ENCODE results near the gene ZNF518A.

Gene ZNF518A

DNA sequence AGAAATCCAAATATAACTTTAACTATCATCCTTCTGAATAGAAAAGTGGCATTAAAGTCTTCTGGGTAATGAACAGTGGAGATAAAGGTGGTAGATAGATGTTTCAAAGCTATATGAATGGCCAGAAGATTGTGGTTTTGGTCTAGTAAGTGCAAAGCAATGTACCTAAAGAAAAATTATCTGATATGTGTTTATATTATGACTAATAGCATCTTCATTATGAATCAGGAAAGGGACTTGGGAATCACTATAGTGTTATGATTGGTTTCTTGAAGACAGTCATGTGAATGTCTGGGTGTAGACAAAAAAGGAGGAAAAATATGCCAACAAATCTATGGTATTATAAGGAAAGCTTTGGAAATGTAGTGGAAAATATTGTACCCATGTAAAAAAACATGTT lies 3.0 kb downstream of the ZNF518A start:
- Histone ChIP-seq H3K9me3 (ENCODE audit: control insufficient read depth, low read length) (no peaks in the 10 kb centered on the region), H3K36me3 (ENCODE audit: control insufficient read depth, insufficient read depth, low read length) (peaks cover 14% of the 10 kb centered on the region), H3K27ac (ENCODE audit: insufficient read depth, low read depth, low read length, poor library complexity, severe bottlenecking) (no peak overlapping the region), H3K27me3 (ENCODE audit: control insufficient read depth, insufficient read depth, low read length, poor library complexity, severe bottlenecking) (no peaks in the 10 kb centered on the region), H3K4me3 (ENCODE audit: insufficient read depth, low read depth, low read length) (no peak overlapping the region), H3K4me1 (ENCODE audit: control insufficient read depth, insufficient read depth, low read length) (peaks cover 8% of the 10 kb centered on the region)

DNA sequence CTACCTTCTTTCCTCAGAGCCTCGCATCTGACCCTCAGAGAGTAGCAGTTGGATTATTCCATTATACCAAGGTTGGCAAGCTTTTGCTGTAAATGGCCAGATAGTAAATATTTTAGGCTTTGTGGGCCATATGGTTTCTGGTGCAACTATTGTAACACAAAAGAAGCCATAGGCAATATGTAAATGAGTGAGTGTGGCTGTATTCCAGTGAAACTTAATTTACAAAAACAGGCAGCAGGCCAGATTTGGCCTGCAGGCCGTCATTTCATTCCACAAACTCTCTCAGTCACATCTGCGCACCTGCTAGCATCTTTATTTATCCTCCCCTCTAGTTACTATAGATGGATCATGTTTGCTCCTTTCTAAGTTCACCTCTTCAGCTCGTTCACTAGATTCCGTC lies 6.7 kb downstream of the ZNF518A start:
- Histone ChIP-seq H3K4me3 (ENCODE audit: insufficient read depth, low read depth, low read length) (no peak overlapping the region), H3K27ac (ENCODE audit: insufficient read depth, low read depth, low read length, poor library complexity, severe bottlenecking) (no peak overlapping the region), H3K36me3 (ENCODE audit: control insufficient read depth, insufficient read depth, low read length) (peaks cover 14% of the 10 kb centered on the region), H3K9me3 (ENCODE audit: control insufficient read depth, low read length) (no peaks in the 10 kb centered on the region), H3K27me3 (ENCODE audit: control insufficient read depth, insufficient read depth, low read length, poor library complexity, severe bottlenecking) (no peaks in the 10 kb centered on the region), H3K4me1 (ENCODE audit: control insufficient read depth, insufficient read depth, low read length) (peaks cover 3% of the 10 kb centered on the region)
- WGBS, 2 experiments: 93 to 97% methylated on average over 5 of the region's 5 CpGs

DNA sequence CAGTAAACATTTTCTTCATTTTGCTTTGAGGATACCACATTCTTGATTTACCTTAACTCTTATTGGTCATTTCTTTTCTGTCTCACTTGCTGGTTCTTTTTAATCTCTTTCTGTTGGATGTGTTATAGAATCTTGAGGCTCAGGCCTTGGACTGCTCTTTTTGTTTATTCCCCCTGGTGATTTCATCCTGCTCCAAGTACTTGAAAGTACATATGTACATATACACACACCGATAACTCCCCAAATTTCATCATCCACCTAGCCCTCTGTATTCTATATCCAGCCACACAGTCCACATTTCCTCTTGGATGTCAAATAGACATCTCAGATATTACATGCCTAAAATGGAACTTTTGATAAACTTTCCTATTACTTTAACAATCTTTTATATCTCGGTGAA lies 7.5 kb downstream of the ZNF518A start:
- 94 to 97% methylated on average over 2 of the region's 2 CpGs for WGBS, 2 experiments
- Histone ChIP-seq H3K36me3 (ENCODE audit: control insufficient read depth, insufficient read depth, low read length) (peaks cover 15% of the 10 kb centered on the region), H3K4me3 (ENCODE audit: insufficient read depth, low read depth, low read length) (no peak overlapping the region), H3K27me3 (ENCODE audit: control insufficient read depth, insufficient read depth, low read length, poor library complexity, severe bottlenecking) (no peaks in the 10 kb centered on the region), H3K27ac (ENCODE audit: insufficient read depth, low read depth, low read length, poor library complexity, severe bottlenecking) (no peak overlapping the region), H3K4me1 (ENCODE audit: control insufficient read depth, insufficient read depth, low read length) (no peaks in the 10 kb centered on the region), H3K9me3 (ENCODE audit: control insufficient read depth, low read length) (no peaks in the 10 kb centered on the region)

DNA sequence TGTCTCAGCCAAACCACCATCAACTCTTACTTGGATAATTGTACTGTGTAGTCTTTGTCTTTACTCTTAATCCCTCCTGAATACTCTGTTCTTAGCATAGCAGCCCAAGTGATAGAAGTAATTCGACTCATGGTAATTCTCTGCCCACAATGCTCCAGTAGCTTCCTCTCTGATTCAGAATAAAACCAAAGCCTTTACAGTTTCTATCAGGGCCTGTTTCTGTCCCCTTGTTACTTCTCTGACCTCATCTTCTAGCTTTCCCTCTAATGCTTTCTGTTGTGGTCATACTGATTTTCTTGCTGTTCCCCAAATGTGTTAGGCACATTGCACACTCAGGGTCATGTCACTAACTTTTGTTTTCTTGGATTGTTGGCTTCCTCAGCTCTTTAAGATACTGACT lies 8.0 kb downstream of the ZNF518A start:
- 91 to 92% methylated on average over 1 of the region's 1 CpG for WGBS, 2 experiments

DNA sequence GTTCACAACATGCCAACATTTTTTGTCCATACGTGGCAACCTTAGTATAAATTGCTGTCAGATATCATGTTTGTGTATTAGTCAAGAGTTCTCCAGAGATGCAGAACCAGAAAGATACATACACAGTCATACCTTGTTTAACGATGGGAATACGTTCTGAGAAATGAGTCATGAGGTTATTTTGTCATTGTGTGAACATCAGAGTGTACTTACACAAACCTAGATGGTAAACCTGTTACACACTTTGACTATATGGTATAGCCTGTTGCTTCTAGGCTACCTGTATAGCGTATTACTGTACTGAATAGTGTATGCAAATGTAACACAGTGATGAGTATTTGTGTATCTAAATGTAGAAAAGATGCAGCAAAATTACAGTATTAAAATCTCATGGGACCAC lies 22.3 kb downstream of the ZNF518A start:
- no peak overlapping the region for H3K27ac ChIP-seq (ENCODE audit: insufficient read depth, low read depth, low read length, poor library complexity, severe bottlenecking)
- no peak overlapping the region for H3K4me3 ChIP-seq (ENCODE audit: insufficient read depth, low read depth, low read length)
- H3K4me1 ChIP-seq (ENCODE audit: control insufficient read depth, insufficient read depth, low read length): no peaks in the 10 kb centered on the region
- H3K36me3 ChIP-seq (ENCODE audit: control insufficient read depth, insufficient read depth, low read length): peaks cover 24% of the 10 kb centered on the region
- no peaks in the 10 kb centered on the region for H3K27me3 ChIP-seq (ENCODE audit: control insufficient read depth, insufficient read depth, low read length, poor library complexity, severe bottlenecking)
- H3K9me3 ChIP-seq (ENCODE audit: control insufficient read depth, low read length): no peaks in the 10 kb centered on the region
- 95 to 96% methylated on average over 4 of the region's 4 CpGs for WGBS, 2 experiments

More for the DNA sequence above, 8.0 kb downstream of the ZNF518A start:
- Histone ChIP-seq H3K36me3 (ENCODE audit: control insufficient read depth, insufficient read depth, low read length) (peaks cover 19% of the 10 kb centered on the region), H3K4me3 (ENCODE audit: insufficient read depth, low read depth, low read length) (no peak overlapping the region), H3K27me3 (ENCODE audit: control insufficient read depth, insufficient read depth, low read length, poor library complexity, severe bottlenecking) (no peaks in the 10 kb centered on the region), H3K4me1 (ENCODE audit: control insufficient read depth, insufficient read depth, low read length) (no peaks in the 10 kb centered on the region), H3K9me3 (ENCODE audit: control insufficient read depth, low read length) (no peaks in the 10 kb centered on the region), H3K27ac (ENCODE audit: insufficient read depth, low read depth, low read length, poor library complexity, severe bottlenecking) (no peak overlapping the region)

DNA sequence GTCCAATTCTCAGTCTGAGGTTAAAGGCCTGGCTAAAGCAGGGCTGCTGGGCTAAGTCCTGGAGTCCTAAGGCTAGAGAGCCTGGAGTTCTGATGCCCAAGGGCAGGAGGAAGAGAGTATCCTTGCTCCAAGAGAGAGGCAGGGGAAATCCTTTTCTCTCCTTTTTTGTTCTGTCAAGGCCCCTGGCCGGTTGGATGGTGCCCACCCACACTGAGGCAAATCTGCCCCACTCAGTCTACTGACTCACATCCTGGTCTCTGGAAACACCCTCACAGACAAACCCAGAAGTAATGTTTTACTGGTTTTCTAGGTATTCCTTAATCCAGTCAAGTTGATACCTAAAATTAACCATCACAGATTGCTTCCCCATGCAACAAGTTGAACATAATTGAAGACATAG lies 23.0 kb downstream of the ZNF518A start:
- 82 to 97% methylated on average over 1 of the region's 1 CpG for WGBS, 2 experiments
- no peak overlapping the region for H3K4me3 ChIP-seq (ENCODE audit: insufficient read depth, low read depth, low read length)
- no peaks in the 10 kb centered on the region for H3K9me3 ChIP-seq (ENCODE audit: control insufficient read depth, low read length)
- no peaks in the 10 kb centered on the region for H3K27me3 ChIP-seq (ENCODE audit: control insufficient read depth, insufficient read depth, low read length, poor library complexity, severe bottlenecking)
- no peaks in the 10 kb centered on the region for H3K4me1 ChIP-seq (ENCODE audit: control insufficient read depth, insufficient read depth, low read length)
- no peak overlapping the region for H3K27ac ChIP-seq (ENCODE audit: insufficient read depth, low read depth, low read length, poor library complexity, severe bottlenecking)
- H3K36me3 ChIP-seq (ENCODE audit: control insufficient read depth, insufficient read depth, low read length): peaks cover 31% of the 10 kb centered on the region

DNA sequence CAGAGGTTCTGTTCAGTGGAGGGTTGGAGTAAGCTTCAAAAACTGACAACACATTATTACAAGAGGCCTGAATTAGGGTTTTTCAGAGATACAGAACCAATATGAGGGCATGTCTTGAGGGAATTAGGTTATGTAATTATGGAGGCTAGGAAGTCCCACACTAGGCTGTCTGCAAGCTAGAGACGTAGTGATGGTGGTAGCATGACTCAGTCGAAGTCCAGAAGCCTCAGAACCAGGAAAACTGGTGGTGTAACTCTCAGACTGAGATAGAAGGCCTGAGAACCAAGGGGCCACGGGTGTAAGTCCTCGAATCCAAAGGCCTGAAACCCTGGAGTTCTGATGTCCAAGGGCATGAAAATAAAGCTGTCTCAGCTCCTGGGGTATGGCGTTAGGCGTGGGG lies 35.6 kb downstream of the ZNF518A start:
- Histone ChIP-seq H3K4me3 (ENCODE audit: insufficient read depth, low read depth, low read length) (no peak overlapping the region), H3K36me3 (ENCODE audit: control insufficient read depth, insufficient read depth, low read length) (no peaks in the 10 kb centered on the region), H3K9me3 (ENCODE audit: control insufficient read depth, low read length) (no peaks in the 10 kb centered on the region), H3K27ac (ENCODE audit: insufficient read depth, low read depth, low read length, poor library complexity, severe bottlenecking) (no peak overlapping the region), H3K4me1 (ENCODE audit: control insufficient read depth, insufficient read depth, low read length) (no peaks in the 10 kb centered on the region), H3K27me3 (ENCODE audit: control insufficient read depth, insufficient read depth, low read length, poor library complexity, severe bottlenecking) (no peaks in the 10 kb centered on the region)
- WGBS, 2 experiments: 95 to 98% methylated on average over 6 of the region's 6 CpGs

DNA sequence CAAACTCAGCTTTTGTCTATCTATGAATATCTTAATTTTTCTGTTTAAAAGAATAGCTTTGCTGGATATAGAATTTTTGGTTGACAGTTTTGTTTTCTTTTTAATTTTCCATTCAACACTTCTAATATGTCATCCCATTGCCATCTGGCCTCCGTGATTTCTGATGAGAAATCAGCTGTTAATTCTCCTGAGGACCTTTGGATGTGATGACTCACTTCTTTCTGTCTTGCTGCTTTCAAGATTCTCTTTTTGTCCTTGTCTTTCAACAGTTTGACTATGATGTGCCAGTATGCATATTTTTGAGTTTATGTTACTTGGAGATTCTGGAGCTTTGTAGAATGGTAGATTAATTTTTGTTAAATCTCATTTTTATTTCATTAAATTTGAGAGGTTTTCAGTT lies 38.4 kb downstream of the ZNF518A start:
- Histone ChIP-seq H3K36me3 (ENCODE audit: control insufficient read depth, insufficient read depth, low read length) (no peaks in the 10 kb centered on the region), H3K27ac (ENCODE audit: insufficient read depth, low read depth, low read length, poor library complexity, severe bottlenecking) (no peak overlapping the region), H3K9me3 (ENCODE audit: control insufficient read depth, low read length) (no peaks in the 10 kb centered on the region), H3K4me3 (ENCODE audit: insufficient read depth, low read depth, low read length) (no peak overlapping the region), H3K4me1 (ENCODE audit: control insufficient read depth, insufficient read depth, low read length) (no peaks in the 10 kb centered on the region), H3K27me3 (ENCODE audit: control insufficient read depth, insufficient read depth, low read length, poor library complexity, severe bottlenecking) (no peaks in the 10 kb centered on the region)
- 97 to 100% methylated on average over 1 of the region's 1 CpG for WGBS, 2 experiments

DNA sequence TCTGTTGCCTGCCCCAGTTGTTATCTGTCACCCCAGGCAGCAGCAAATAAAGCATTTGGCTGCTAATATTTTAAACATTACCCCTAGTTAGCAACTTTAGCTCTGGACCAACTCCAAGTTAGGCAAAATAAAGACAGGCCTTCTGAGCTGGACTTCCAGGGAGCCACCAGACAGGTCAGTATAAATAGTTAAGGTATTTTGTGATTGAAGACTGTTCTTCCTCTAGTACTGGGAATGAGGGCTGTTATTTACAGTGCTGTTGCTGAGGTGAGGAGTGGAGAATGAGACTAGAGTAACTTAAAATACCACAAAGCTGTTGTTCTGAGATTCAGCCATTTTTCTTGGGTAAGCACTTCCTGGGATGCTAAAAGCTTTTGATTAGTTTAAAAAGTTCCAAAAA lies 40.1 kb downstream of the ZNF518A start:
- no peaks in the 10 kb centered on the region for H3K9me3 ChIP-seq (ENCODE audit: control insufficient read depth, low read length)
- no peaks in the 10 kb centered on the region for H3K27me3 ChIP-seq (ENCODE audit: control insufficient read depth, insufficient read depth, low read length, poor library complexity, severe bottlenecking)
- H3K4me1 ChIP-seq (ENCODE audit: control insufficient read depth, insufficient read depth, low read length): no peaks in the 10 kb centered on the region

DNA sequence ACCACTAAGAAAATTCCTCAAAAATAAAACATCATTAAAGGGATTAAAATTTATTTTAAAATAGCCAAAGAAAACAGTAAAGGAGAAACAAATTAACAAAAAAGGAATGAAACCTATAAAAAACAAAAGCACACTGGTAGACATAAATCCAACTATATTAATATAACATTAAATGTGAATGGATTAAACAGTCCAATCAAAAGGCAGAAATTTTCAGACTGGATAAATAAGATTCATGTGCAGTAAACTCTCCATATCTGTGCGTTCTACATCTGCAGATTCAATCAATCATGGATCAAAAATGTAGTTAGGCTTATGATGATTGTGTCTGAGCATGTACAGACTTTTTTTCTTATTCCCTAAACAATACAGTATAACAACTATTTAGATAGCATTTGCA lies 42.6 kb downstream of the ZNF518A start:
- Histone ChIP-seq H3K4me1 (ENCODE audit: control insufficient read depth, insufficient read depth, low read length) (no peaks in the 10 kb centered on the region), H3K27ac (ENCODE audit: insufficient read depth, low read depth, low read length, poor library complexity, severe bottlenecking) (no peak overlapping the region), H3K27me3 (ENCODE audit: control insufficient read depth, insufficient read depth, low read length, poor library complexity, severe bottlenecking) (no peaks in the 10 kb centered on the region), H3K4me3 (ENCODE audit: insufficient read depth, low read depth, low read length) (no peak overlapping the region), H3K9me3 (ENCODE audit: control insufficient read depth, low read length) (no peaks in the 10 kb centered on the region), H3K36me3 (ENCODE audit: control insufficient read depth, insufficient read depth, low read length) (no peaks in the 10 kb centered on the region)
- 100% methylated on average over 1 of the region's 1 CpG for WGBS, 2 experiments

More for the DNA sequence above, 40.1 kb downstream of the ZNF518A start:
- Histone ChIP-seq H3K36me3 (ENCODE audit: control insufficient read depth, insufficient read depth, low read length) (no peaks in the 10 kb centered on the region), H3K4me3 (ENCODE audit: insufficient read depth, low read depth, low read length) (no peak overlapping the region), H3K27ac (ENCODE audit: insufficient read depth, low read depth, low read length, poor library complexity, severe bottlenecking) (no peak overlapping the region)

DNA sequence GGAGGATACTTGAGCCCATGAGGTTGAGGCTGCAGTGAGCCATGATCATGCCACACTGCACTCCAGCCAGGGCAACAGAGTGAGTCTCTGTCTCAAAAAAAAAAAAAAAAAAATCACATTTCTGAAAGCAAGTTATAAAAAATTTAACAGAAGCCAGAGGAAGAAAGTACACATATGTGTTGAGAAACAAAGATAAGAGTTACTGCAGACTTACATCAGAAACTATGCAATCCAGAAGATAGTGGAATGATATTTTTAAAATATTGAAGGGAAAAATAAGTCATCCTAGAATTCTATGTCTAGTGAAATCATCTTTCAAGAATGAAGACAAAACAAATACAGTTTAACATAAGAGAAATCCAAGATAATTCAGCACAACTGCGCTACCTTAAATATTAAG lies 46.9 kb downstream of the ZNF518A start:
- Histone ChIP-seq H3K4me1 (ENCODE audit: control insufficient read depth, insufficient read depth, low read length) (no peaks in the 10 kb centered on the region), H3K27ac (ENCODE audit: insufficient read depth, low read depth, low read length, poor library complexity, severe bottlenecking) (no peak overlapping the region), H3K4me3 (ENCODE audit: insufficient read depth, low read depth, low read length) (no peak overlapping the region), H3K27me3 (ENCODE audit: control insufficient read depth, insufficient read depth, low read length, poor library complexity, severe bottlenecking) (no peaks in the 10 kb centered on the region), H3K36me3 (ENCODE audit: control insufficient read depth, insufficient read depth, low read length) (no peaks in the 10 kb centered on the region), H3K9me3 (ENCODE audit: control insufficient read depth, low read length) (no peaks in the 10 kb centered on the region)
- no CpG with 5 or more reads among the region's 1 CpG for WGBS, 2 experiments

All from ectodermal cell (in vitro differentiated cells).